GM21515 (cell line): ENCODE data around the gene AGBL5.
"Not testable (repeated sequence)": the region's sequence is repeated elsewhere in the genome, so short reads cannot be mapped to it uniquely, and the experiment has no call there.

Source experiments
- ATAC-seq: cut with Tn5 transposase; IDR thresholded peaks from one replicate; pipeline ENCODE4 v1.9.1; 2021; ENCODE audit not compliant: unreplicated experiment

AGBL5 gene

DNA sequence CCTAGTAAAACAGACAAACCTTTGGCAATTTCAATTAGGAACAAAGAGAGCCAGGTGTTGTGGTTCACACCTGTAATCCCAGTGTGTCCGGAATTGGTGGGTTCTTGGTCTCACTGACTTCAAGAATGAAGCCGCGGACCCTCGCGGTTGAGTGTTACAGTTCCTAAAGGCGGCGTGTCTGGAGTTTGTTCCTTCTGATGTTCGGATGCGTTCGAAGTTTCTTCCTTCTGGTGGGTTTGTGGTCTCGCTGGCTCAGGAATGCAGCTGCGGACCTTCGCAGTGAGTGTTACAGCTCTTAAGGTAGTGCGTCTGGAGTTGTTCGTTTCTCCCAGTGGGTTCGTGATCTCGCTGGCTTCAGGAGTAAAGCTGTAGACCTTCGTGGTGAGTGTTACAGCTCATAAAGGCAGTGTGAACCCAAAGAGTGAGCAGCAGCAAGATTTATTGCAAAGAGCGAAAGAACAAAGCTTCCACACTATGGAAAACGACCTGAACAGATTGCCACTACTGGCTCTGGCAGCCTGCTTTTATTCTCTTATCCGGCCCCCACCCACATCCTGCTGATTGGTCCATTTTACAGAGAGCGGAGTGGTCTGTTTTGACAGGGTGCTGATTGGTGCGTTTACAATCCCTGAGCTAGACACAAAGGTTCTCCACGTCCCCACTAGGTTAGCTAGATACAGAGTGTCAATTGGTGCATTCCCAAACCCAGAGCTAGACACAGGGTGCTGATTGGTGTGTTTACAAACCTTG is 59.3 kb downstream of the AGBL5 start:
- not testable (repeated sequence) for ATAC-seq

- ATAC-seq, result not testable (repeated sequence)
Measured at GRCh38 chr2:27111392-27112078, 60.1 kb downstream of the AGBL5 start.

- ATAC-seq, result no peak
Measured at GRCh38 chr2:27115519-27115918, 64.1 kb downstream of the AGBL5 start.

DNA sequence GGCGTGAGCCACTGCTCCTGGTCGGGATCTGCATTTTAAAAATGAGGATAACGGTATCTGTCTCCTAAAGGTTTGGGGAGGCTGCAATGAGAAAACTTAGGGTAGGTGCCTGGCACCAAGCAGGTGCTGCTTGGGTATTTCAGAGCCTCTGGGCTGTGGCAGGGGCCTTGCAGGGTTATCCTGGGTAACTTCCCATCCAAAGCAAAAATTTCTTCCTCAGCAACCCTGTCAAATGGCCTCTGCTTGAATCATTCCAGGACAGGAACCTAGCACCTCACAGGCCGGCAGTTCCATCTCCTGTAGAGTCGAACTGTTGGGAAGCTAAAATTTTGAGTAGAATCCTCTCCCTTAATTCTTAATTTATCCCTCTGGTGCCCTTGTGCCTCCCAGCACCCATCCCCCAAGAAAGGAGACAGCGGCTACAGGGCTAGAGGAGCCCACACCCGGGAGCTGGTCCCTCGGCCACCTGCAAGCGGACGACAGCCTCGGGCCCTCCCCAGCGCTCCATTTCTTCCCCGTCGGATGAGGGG is 66.6 kb downstream of the AGBL5 start:
- no peak for ATAC-seq

DNA sequence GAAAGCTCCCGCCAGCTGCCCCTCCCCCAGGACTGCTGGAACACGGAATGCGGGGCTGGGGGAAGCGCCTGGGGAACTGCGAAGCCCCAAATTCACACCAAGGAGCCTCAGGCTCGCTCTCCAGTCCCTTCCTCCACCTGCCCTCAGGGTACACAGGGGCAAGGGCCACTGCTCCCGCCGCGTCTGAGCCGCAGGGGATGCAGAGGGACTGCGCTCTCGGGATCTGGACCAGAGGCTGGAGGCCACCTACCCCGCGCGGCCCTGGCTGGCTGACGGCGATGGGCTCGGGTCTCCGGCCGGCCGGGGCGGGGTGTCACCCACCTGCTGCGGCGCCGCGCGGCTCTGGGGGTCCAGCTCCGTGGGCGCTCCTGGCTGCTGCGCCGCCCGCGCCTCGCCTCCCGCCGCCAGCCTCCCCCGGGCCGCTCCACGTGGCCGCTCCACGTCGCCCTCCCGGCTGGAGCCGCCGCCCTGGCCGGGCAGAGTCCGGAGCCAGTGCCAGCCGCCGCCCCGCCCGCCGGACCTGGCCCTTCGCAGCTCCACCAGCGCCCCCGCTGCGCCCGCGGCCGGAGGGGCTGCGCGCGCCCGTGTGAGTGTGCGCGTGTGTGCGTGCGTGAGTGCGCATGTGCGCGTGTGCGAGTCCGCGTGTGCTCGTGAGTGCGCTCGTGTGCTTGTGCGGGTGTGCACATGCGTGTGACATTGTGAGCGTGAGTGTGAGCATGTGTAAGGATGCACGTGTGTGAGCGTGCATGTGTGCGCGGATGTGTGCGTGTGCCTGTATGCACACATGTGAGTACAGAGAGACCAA is 67.3 kb downstream of the AGBL5 start, which contains the start of gene CGREF1:
Gene CGREF1 (minus strand): TSS at position 604 of the 805 bp plus-strand sequence. CDS start 14,762 bp downstream, outside the sequence.
- ATAC-seq, result no peak

DNA sequence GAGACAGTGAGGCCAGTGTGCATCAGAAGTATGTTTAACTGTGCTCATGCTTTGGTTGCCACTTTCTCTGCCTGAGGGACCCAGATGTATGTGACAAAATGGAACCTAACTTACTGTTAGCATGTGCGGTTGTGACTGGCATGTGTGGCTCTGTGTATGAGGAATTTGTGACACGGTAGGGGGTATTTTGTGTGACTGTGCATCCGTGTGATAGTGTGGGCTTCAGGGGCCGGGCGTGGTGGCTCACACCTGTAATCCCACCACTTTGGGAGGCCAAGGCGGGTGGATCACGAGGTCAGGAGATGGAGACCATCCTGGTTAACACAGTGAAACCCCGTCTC is 67.8 kb downstream of the AGBL5 start:
- ATAC-seq, result not testable (repeated sequence)
